Right lobe of liver (tissue), 6 donors: ENCODE measurements around the gene ADAMTS2. TPM values are rescaled to one million over a fixed set of nuclear protein-coding genes. Genes with fewer than 3 reads are reported as not detected.

Experiments
- ATAC-seq, 4 donors: fragments of 200-7000 bp; cut with Tn5 transposase; one replicate each; pipeline ENCODE4 v1.9.1; 2020; ENCODE audit warnings: mild to moderate bottlenecking in 4 of 4, moderate library complexity in 4 of 4
- DNase-seq, 3 donors: peaks; one replicate each; pipeline ENCODE4 v3.0.0-alpha.2; 2020
- H3K27ac ChIP-seq, 3 donors: fragments of 200-600 bp; one replicate each; pipeline ENCODE4 v1.8.0; 2022
- H3K27me3 ChIP-seq, 2 donors: fragments of 200-600 bp; one replicate each; pipeline ENCODE4 v1.8.0; 2022
- H3K36me3 ChIP-seq, 4 donors: fragments of 200-600 bp; sonication (generic) in 1 of 4; one replicate each; pipeline versions ENCODE4 v1.5.1 to v1.8.0; 2017 to 2022; ENCODE audit warnings: control low read depth in 1 of 4
- H3K4me1 ChIP-seq, 4 donors: fragments of 200-600 bp; sonication (generic) in 1 of 4; one replicate each; pipeline versions ENCODE4 v1.5.1 to v1.8.0; 2017 to 2022; ENCODE audit warnings: control low read depth in 1 of 4
- H3K4me3 ChIP-seq, 3 donors: fragments of 200-600 bp; one replicate each; pipeline ENCODE4 v1.8.0; 2022
- H3K9me3 ChIP-seq, 4 donors: fragments of 200-600 bp; sonication (generic) in 1 of 4; one replicate each; pipeline versions ENCODE4 v1.5.1 to v1.8.0; 2017 to 2022; ENCODE audit warnings: control low read depth in 1 of 4
- CTCF ChIP-seq, 4 donors: fragments of 200-600 bp in 3 of 4; fragments of 450-650 bp in 1 of 4; IDR thresholded peaks; one replicate each; pipeline versions ENCODE4 v1.5.1 to v1.8.0; 2016 to 2022; ENCODE audit warnings: antibody characterized with exemption in 4 of 4, mild to moderate bottlenecking in 2 of 4
- POLR2A ChIP-seq: fragments of 450-650 bp; IDR thresholded peaks from one replicate; pipeline ENCODE4 v1.6.1; 2017; ENCODE audit warnings: antibody characterized with exemption, mild to moderate bottlenecking
- WGBS: methylation state at CpG from one replicate; pipeline ENCODE4 v1.1.6; 2018; ENCODE audit warnings: low coverage, low lambda C conversion rate; ENCODE audit not compliant: insufficient coverage; ENCODE audit errors: missing lambda C conversion rate; 5-methylcytosine and 5-hydroxymethylcytosine counted together
- intact Hi-C, 2 donors: fragments of 100-400 bp; cut with DNase I; formaldehyde crosslinking; loops; one replicate each; pipeline versions ENCODE4 v1.11.2 to v1.14.1; 2022
- total RNA-seq, 6 experiments: library from RNA; depleted of rRNA in 2 of 6; stranded (reverse); fragments of >200 nt in 2 of 6; fragmentation: NEBNext Ultra II Directional in 3 of 6; extraction: Animal tissue kit (Norgen Biotek cat#: 25700) in 3 of 6; gene quantifications; one replicate each; pipeline versions ENCODE4 v1.1.0 to v1.2.4, GENCODE V29; 2016 to 2023
- donor health status: DM: no; HTN: yes; CAD: no.
- donor health status: DM: no; HTN: no; CAD: no.
- donor health status: DM: no; HTN: no; CAD: no.
- donor health status: DM: no; HTN: yes; CAD: no.
- donor health status: DM: no; HTN: yes; CAD: no.

Gene ADAMTS2
- total RNA-seq, 6 experiments from 2014 or later = 6.3 to 18.9 (median 13.5) TPM

- ATAC-seq = no peak
- no peak overlapping the region for H3K4me3 ChIP-seq
- no peak overlapping the region for H3K27ac ChIP-seq
- peak in 2 of 3 donors; percentile 1 to 22 for DNase-seq
- H3K27me3 ChIP-seq = peaks cover 0 to 16% of the 10 kb centered on the region in 2 donors
- WGBS = 75% methylated on average over 4 of the region's 8 CpGs
- no peaks in the 10 kb centered on the region for H3K36me3 ChIP-seq
- TF ChIP-seq CTCF (IDR thresholded peaks at IDR 0.05) (no peak), POLR2A (no peak)
- intact Hi-C loops = no loop called here
- no peaks in the 10 kb centered on the region for H3K9me3 ChIP-seq
- H3K4me1 ChIP-seq = peaks cover 0 to 14% (median 0%) of the 10 kb centered on the region in 4 donors
These were observed 1.6 kb upstream of the ADAMTS2 start for GRCh38 chr5:179346875-179347274.

- Histone ChIP-seq H3K4me1 (peaks cover 0 to 14% (median 0%) of the 10 kb centered on the region in 4 donors), H3K36me3 (no peaks in the 10 kb centered on the region), H3K27me3 (peaks cover 0 to 16% of the 10 kb centered on the region in 2 donors), H3K27ac (no peak overlapping the region), H3K9me3 (no peaks in the 10 kb centered on the region), H3K4me3 (no peak overlapping the region)
- TF ChIP-seq POLR2A (no peak), CTCF (IDR thresholded peaks at IDR 0.05) (no peak)
- ATAC-seq (no peak), DNase-seq (peak in 1 of 3 donors; percentile 9)
- 59% methylated on average over 3 of the region's 7 CpGs for WGBS
- intact Hi-C loops = no loop called here
These were observed 1.1 kb upstream of the ADAMTS2 start for GRCh38 chr5:179346401-179346800.

GRCh38 chr5:179345183-179345432 lies 153 bp downstream of the ADAMTS2 start:
- no peak for TF ChIP-seq POLR2A
- TF ChIP-seq CTCF (IDR thresholded peaks at IDR 0.05) = no peak
- intact Hi-C loops = no loop called here
- Histone ChIP-seq H3K27me3 (peaks cover 0 to 16% of the 10 kb centered on the region in 2 donors), H3K36me3 (no peaks in the 10 kb centered on the region), H3K9me3 (no peaks in the 10 kb centered on the region), H3K4me3 (peak overlapping the region in 2 of 3 donors; percentile 35 to 49), H3K27ac (peak overlapping the region in 2 of 3 donors; percentile 18 to 60), H3K4me1 (peaks cover 0 to 14% (median 0%) of the 10 kb centered on the region in 4 donors)
- whole genome bisulfite sequencing = no CpG with 5 or more reads among the region's 36 CpGs
- DNase-seq = no peak
- ATAC-seq = no peak

- Histone ChIP-seq H3K36me3 (no peaks in the 10 kb centered on the region), H3K4me3 (peak overlapping the region; percentile 33 to 49 (median 35)), H3K27ac (peak overlapping the region; percentile 18 to 60 (median 26)), H3K4me1 (peaks cover 0 to 14% (median 0%) of the 10 kb centered on the region in 4 donors), H3K9me3 (no peaks in the 10 kb centered on the region), H3K27me3 (peaks cover 0 to 16% of the 10 kb centered on the region in 2 donors)
- intact Hi-C loops = no loop called here
- ATAC-seq (no peak), DNase-seq (peak in 2 of 3 donors; percentile 25 to 62)
- TF ChIP-seq CTCF (IDR thresholded peaks at IDR 0.05) (no peak), POLR2A (no peak)
- WGBS = 0% methylated on average over 1 of the region's 85 CpGs
These were observed 654 bp downstream of the ADAMTS2 start for GRCh38 chr5:179344431-179345182.
